GM19397 (cell line): ENCODE results near the gene SRBD1.
"Not testable (repeated sequence)": the region's sequence is repeated elsewhere in the genome, so short reads cannot be mapped to it uniquely, and the experiment has no call there.

Experiments used
- ATAC-seq: cut with Tn5 transposase; IDR thresholded peaks from one replicate; pipeline ENCODE4 v1.9.1; 2021; ENCODE audit warnings: mild to moderate bottlenecking, moderate library complexity; ENCODE audit not compliant: unreplicated experiment

Gene SRBD1

GRCh38 chr2:45433363-45433762 is 177.7 kb downstream of the SRBD1 start:
- no peak for ATAC-seq

GRCh38 chr2:45432406-45432805 is 178.7 kb downstream of the SRBD1 start:
- no peak for ATAC-seq

GRCh38 chr2:45426025-45426424 is 185.0 kb downstream of the SRBD1 start:
- not testable (repeated sequence) for ATAC-seq

GRCh38 chr2:45422921-45423320 is 188.1 kb downstream of the SRBD1 start:
- no peak for ATAC-seq

GRCh38 chr2:45418532-45418931 is 192.5 kb downstream of the SRBD1 start:
- ATAC-seq = no peak

GRCh38 chr2:45415534-45416123 is 195.4 kb downstream of the SRBD1 start:
- ATAC-seq = no peak

GRCh38 chr2:45412754-45413379 is 198.2 kb downstream of the SRBD1 start:
- no peak for ATAC-seq

GRCh38 chr2:45409677-45410076 is 201.4 kb downstream of the SRBD1 start:
- no peak for ATAC-seq

- ATAC-seq = no peak
Observed at GRCh38 chr2:45406621-45407020, 204.4 kb downstream of the SRBD1 start.

GRCh38 chr2:45404807-45405297 is 206.2 kb downstream of the SRBD1 start:
- ATAC-seq = no peak

GRCh38 chr2:45403036-45403435 is 208.0 kb downstream of the SRBD1 start:
- ATAC-seq = no peak

GRCh38 chr2:45401431-45401922 is 209.6 kb downstream of the SRBD1 start:
- ATAC-seq = no peak

GRCh38 chr2:45399040-45399784 is 211.9 kb downstream of the SRBD1 start:
- no peak for ATAC-seq

GRCh38 chr2:45397292-45397691 is 213.8 kb downstream of the SRBD1 start:
- ATAC-seq = no peak

- no peak for ATAC-seq
Observed at GRCh38 chr2:45396671-45397070, 214.4 kb downstream of the SRBD1 start.

- ATAC-seq = no peak
Observed at GRCh38 chr2:45394842-45395241, 216.2 kb downstream of the SRBD1 start.

- no peak for ATAC-seq
Observed at GRCh38 chr2:45394216-45394615, 216.9 kb downstream of the SRBD1 start.

- ATAC-seq = no peak
Observed at GRCh38 chr2:45391866-45392265, 219.2 kb downstream of the SRBD1 start.

- no peak for ATAC-seq
Observed at GRCh38 chr2:45390861-45391260, 220.2 kb downstream of the SRBD1 start.

- no peak for ATAC-seq
Observed at GRCh38 chr2:45390441-45390840, 220.6 kb downstream of the SRBD1 start.

GRCh38 chr2:45388541-45389100 is 222.4 kb downstream of the SRBD1 start:
- ATAC-seq = no peak

GRCh38 chr2:45382744-45383143 is 228.3 kb downstream of the SRBD1 start:
- no peak for ATAC-seq
